HL-60 (cell line): ENCODE results near the gene FOXA3.

Source experiments
- DNase-seq, 2 experiments: peaks; one replicate each; pipeline ENCODE4 v3.0.0-alpha.2; 2010 to 2020; ENCODE audit warnings: low read depth in 1 of 2, low spot score in 1 of 2
- H3K27ac ChIP-seq: fragments of 250-450 bp; sonication (Bioruptor Pico); replicated peaks from 2 replicates; pipeline ENCODE4 v1.5.1; 2020; ENCODE audit warnings: mild to moderate bottlenecking, moderate library complexity
- H3K27me3 ChIP-seq: fragments of 250-450 bp; sonication (Bioruptor Pico); 2 replicates; pipeline ENCODE4 v1.5.1; 2021; ENCODE audit warnings: mild to moderate bottlenecking, moderate library complexity; ENCODE audit not compliant: insufficient read depth, poor library complexity, severe bottlenecking
- H3K4me3 ChIP-seq: replicated peaks from 2 replicates; pipeline ENCODE4 v1.5.1; 2011; ENCODE audit warnings: mild to moderate bottlenecking, control low read depth, low read length; ENCODE audit not compliant: insufficient read depth
- CTCF ChIP-seq: IDR thresholded peaks from one replicate; pipeline ENCODE4 v1.5.1; 2011; ENCODE audit warnings: low read length, control low read depth, inconsistent platforms; ENCODE audit not compliant: insufficient read depth
- GABPA ChIP-seq: IDR thresholded peaks from 2 replicates; pipeline ENCODE4 v1.6.1; 2012; ENCODE audit warnings: low read depth
- POLR2AphosphoS5 ChIP-seq: IDR thresholded peaks from 2 replicates; pipeline ENCODE4 v1.6.1; 2012; ENCODE audit warnings: low read depth
- REST ChIP-seq: IDR thresholded peaks from 2 replicates; pipeline ENCODE4 v1.6.1; 2012; ENCODE audit warnings: low read depth; ENCODE audit not compliant: insufficient replicate concordance
- SPI1 ChIP-seq: IDR thresholded peaks from 2 replicates; pipeline ENCODE4 v1.6.1; 2012; ENCODE audit warnings: low read depth, mild to moderate bottlenecking, borderline replicate concordance
- long read RNA-seq: library from polyadenylated mRNA; unstranded; transcript quantifications from one replicate; pipeline ENCODE4 v2.0.0, GENCODE V29; 2020

FOXA3 gene
- long read RNA-seq = 0 reads

DNA sequence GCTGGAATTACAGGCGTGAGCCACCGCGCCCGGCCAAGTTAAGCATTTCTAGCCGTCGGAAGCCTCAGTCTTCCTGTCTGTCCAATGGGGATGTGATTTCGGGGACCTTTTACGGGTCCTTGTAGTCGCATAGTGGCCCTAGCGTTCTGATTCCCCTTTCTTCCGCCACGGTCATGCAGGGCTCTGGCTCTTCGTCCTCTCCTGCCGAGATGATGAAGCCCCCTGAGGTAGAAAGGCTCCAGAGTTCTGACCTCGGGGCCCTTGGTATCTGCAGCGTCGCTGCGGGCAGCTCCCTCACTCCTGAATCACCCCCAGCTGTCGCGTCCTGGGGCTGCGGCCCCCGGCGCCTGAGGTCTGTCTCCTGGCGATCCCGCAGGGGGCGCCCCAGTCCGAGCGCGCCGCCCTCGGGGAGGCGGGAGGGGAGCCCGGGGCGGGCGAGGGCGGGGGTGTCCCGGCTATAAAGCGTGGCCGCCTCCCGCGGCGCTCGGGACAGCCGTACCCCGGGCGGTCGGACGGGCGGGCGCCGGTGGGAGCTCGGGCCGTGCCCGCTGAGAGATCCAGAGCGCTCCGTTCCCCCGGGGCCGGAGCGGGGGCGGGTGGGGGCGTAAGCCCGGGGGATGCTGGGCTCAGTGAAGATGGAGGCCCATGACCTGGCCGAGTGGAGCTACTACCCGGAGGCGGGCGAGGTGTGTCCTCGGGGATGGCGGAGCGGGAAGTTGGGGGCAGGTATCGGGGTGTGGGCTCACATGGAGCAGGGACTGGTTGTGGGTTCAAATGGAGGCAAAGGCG is at the start of gene FOXA3:
TSS of gene FOXA3 (plus strand) at position 487 of the 789 bp plus-strand sequence. CDS start at position 618, 131 bp downstream.
- DNase-seq = no peak
- Histone ChIP-seq H3K27me3 (peaks cover 31% of the 10 kb centered on the region), H3K27ac (no peak within 1 kb of the TSS), H3K4me3 (peak within 1 kb of the TSS; percentile 37)
- TF ChIP-seq SPI1 = no peak
- TF ChIP-seq REST = no peak
- no peak for TF ChIP-seq GABPA

DNA sequence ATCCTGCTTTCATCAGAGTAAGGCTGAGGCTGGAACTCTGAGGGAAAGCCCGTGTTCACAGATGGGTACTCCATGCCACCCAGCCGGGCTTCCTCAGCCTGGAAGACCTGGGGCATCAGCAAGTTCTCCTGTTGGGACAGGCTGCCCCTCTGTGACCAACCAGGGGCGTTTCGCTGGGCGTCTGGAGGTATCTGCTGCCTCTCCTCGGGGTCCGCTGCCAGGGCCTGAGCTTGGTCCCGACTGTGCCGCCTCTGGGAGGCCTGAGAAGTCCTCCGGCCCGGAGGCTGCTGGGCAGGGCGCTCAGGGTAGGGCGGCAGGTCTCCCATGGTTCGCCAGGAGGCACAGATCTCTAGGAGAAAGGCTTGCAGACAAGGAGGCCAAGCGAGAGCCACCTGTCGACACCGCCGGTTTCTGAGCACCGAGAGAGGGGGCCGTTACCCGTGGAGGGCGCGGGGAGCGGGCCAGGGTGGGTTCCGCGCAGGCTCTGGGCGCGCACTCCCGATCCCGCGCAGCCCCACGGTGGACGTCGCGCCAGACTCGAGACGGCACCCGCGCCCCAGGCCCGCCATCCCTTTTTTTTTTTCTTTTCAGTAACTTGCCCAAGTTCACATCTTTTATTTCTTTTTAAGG is 49.2 kb upstream of the FOXA3 start, which contains the start of gene RSPH6A:
TSS of gene RSPH6A (minus strand) at position 458 of the 630 bp plus-strand sequence. CDS start at position 326, 132 bp downstream.
- Histone ChIP-seq H3K27ac (no peak within 1 kb of the TSS), H3K4me3 (no peak within 1 kb of the TSS), H3K27me3 (no peaks in the 10 kb centered on the region)
- TF ChIP-seq SPI1 = no peak
- no peak for TF ChIP-seq REST
- no peak for TF ChIP-seq POLR2AphosphoS5
- TF ChIP-seq CTCF = no peak
- TF ChIP-seq GABPA = no peak
- DNase-seq = no peak

DNA sequence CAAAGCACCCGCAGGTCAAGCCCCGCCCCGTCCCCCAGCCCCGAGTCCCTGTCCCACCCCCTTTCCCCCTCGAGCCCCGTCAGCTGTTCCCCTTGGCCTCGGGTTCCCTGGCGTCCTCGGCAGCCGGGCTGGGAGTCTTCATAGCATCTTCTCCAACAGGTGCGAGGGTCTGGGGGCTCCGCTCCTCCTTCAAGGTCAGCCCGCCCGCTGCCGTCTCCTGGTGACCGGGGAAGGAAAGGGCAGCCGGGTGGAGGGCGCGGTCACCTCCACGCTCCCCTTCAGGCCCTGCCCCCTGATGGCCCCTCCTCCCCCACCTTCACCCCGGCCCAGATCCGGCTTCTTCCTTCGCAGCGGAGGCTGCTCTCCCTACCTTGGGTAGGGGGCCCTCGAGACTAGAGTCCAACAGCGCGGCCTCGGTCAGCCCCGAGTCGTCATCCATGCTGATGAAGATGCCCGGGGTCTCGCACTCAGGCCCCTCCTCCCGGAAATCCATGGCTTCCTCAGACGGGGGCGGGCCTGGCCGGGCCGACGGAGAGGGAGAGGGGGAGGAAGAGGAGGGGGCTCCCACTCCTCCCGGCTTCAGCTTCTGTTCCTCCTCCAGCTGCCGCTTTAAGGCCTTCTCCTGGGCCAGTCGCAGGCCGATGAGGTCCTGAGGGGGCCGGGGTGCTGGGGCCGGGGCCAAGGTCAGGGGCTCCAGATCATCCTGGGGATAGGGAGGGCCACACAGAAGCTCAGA is 48.5 kb upstream of the FOXA3 start:
- no peak for DNase-seq
- TF ChIP-seq REST (no peak), SPI1 (no peak), GABPA (no peak), POLR2AphosphoS5 (no peak), CTCF (no peak)
- no peaks in the 10 kb centered on the region for H3K27me3 ChIP-seq
- H3K4me3 ChIP-seq = no peak overlapping the region
- H3K27ac ChIP-seq = no peak overlapping the region
